ENCODE data around the gene SLK. TPM values are rescaled to one million over a fixed set of nuclear protein-coding genes. Genes with fewer than 3 reads are reported as not detected.

Gene SLK
- total RNA-seq, 1 donor from 2014 or later = 122 TPM

- Mint-ChIP-seq H3K9me3 (ENCODE audit: unreplicated experiment) (peaks cover under 1% of the 10 kb centered on the region), H3K4me3 (ENCODE audit: unreplicated experiment) (no peak overlapping the region), H3K4me1 (ENCODE audit: low read depth, unreplicated experiment) (peaks cover 16% of the 10 kb centered on the region), H3K27me3 (ENCODE audit: unreplicated experiment) (no peaks in the 10 kb centered on the region), H3K27ac (ENCODE audit: unreplicated experiment) (no peak overlapping the region), H3K36me3 (ENCODE audit: unreplicated experiment) (no peaks in the 10 kb centered on the region)
- TF ChIP-seq CTCF (IDR thresholded peaks at IDR 0.05; ENCODE audit: partially characterized antibody, unreplicated experiment) = no peak
- DNase-seq = no peak
These were observed 45.7 kb upstream of the SLK start for GRCh38 chr10:103921248-103921647.

- Mint-ChIP-seq H3K4me1 (ENCODE audit: low read depth, unreplicated experiment) (peaks cover 19% of the 10 kb centered on the region), H3K36me3 (ENCODE audit: unreplicated experiment) (no peaks in the 10 kb centered on the region), H3K27ac (ENCODE audit: unreplicated experiment) (no peak overlapping the region), H3K9me3 (ENCODE audit: unreplicated experiment) (peaks cover 3% of the 10 kb centered on the region), H3K27me3 (ENCODE audit: unreplicated experiment) (peaks cover under 1% of the 10 kb centered on the region), H3K4me3 (ENCODE audit: unreplicated experiment) (no peak overlapping the region)
- DNase-seq = no peak
- no peak for TF ChIP-seq CTCF (IDR thresholded peaks at IDR 0.05; ENCODE audit: partially characterized antibody, unreplicated experiment)
These were observed 45.2 kb upstream of the SLK start for GRCh38 chr10:103921750-103922195.

- no peak for DNase-seq
- Mint-ChIP-seq H3K27me3 (ENCODE audit: unreplicated experiment) (peaks cover 4% of the 10 kb centered on the region), H3K36me3 (ENCODE audit: unreplicated experiment) (no peaks in the 10 kb centered on the region), H3K4me3 (ENCODE audit: unreplicated experiment) (no peak overlapping the region), H3K4me1 (ENCODE audit: low read depth, unreplicated experiment) (peaks cover 23% of the 10 kb centered on the region), H3K9me3 (ENCODE audit: unreplicated experiment) (peaks cover 8% of the 10 kb centered on the region), H3K27ac (ENCODE audit: unreplicated experiment) (no peak overlapping the region)
- no peak for TF ChIP-seq CTCF (IDR thresholded peaks at IDR 0.05; ENCODE audit: partially characterized antibody, unreplicated experiment)
These were observed 44.3 kb upstream of the SLK start for GRCh38 chr10:103922659-103923058.

GRCh38 chr10:103923502-103923901 is 43.4 kb upstream of the SLK start:
- Mint-ChIP-seq H3K36me3 (ENCODE audit: unreplicated experiment) (no peaks in the 10 kb centered on the region), H3K4me3 (ENCODE audit: unreplicated experiment) (no peak overlapping the region), H3K9me3 (ENCODE audit: unreplicated experiment) (peaks cover 10% of the 10 kb centered on the region), H3K27me3 (ENCODE audit: unreplicated experiment) (peaks cover 4% of the 10 kb centered on the region), H3K4me1 (ENCODE audit: low read depth, unreplicated experiment) (peaks cover 29% of the 10 kb centered on the region), H3K27ac (ENCODE audit: unreplicated experiment) (no peak overlapping the region)
- TF ChIP-seq CTCF (IDR thresholded peaks at IDR 0.05; ENCODE audit: partially characterized antibody, unreplicated experiment) = no peak
- DNase-seq = no peak

GRCh38 chr10:103925591-103925990 is 41.3 kb upstream of the SLK start:
- DNase-seq = no peak
- Mint-ChIP-seq H3K27ac (ENCODE audit: unreplicated experiment) (peak overlapping the region; percentile 94), H3K9me3 (ENCODE audit: unreplicated experiment) (peaks cover 19% of the 10 kb centered on the region), H3K4me3 (ENCODE audit: unreplicated experiment) (peak overlapping the region; percentile 64), H3K4me1 (ENCODE audit: low read depth, unreplicated experiment) (peaks cover 40% of the 10 kb centered on the region), H3K27me3 (ENCODE audit: unreplicated experiment) (peaks cover 11% of the 10 kb centered on the region), H3K36me3 (ENCODE audit: unreplicated experiment) (no peaks in the 10 kb centered on the region)
- TF ChIP-seq CTCF (IDR thresholded peaks at IDR 0.05; ENCODE audit: partially characterized antibody, unreplicated experiment) = no peak

Measured in glutamatergic neuron (in vitro differentiated cells).